Mesothelial cell of epicardium (in vitro differentiated cells): ENCODE measurements around the gene TNK2. TPM values are rescaled to one million over a fixed set of nuclear protein-coding genes. Genes with fewer than 3 reads are reported as not detected.
"Not testable (repeated sequence)": the region's sequence is repeated elsewhere in the genome, so short reads cannot be mapped to it uniquely, and the experiment has no call there.

Experiments
- DNase-seq, 2 experiments: peaks; one replicate each; pipeline ENCODE4 v3.0.0; 2021; ENCODE audit warnings: low spot score in 2 of 2; ENCODE audit not compliant: unreplicated experiment in 2 of 2
- H3K27ac Mint-ChIP-seq: 2 replicates; pipeline ENCODE4 v1.8.0; 2021; ENCODE audit warnings: mixed read lengths
- H3K27me3 Mint-ChIP-seq: 2 replicates; pipeline ENCODE4 v1.8.0; 2021; ENCODE audit warnings: low read depth, mixed read lengths
- H3K36me3 Mint-ChIP-seq: 2 replicates; pipeline ENCODE4 v1.8.0; 2021; ENCODE audit warnings: mixed read lengths
- H3K4me1 Mint-ChIP-seq: 2 replicates; pipeline ENCODE4 v1.8.0; 2021; ENCODE audit warnings: mixed read lengths
- H3K4me3 Mint-ChIP-seq: 2 replicates; pipeline ENCODE4 v1.8.0; 2021; ENCODE audit warnings: mild to moderate bottlenecking, moderate library complexity, mixed read lengths
- H3K9me3 Mint-ChIP-seq: 2 replicates; pipeline ENCODE4 v1.8.0; 2021; ENCODE audit warnings: mixed read lengths
- total RNA-seq: library from RNA; stranded (reverse); gene quantifications from 3 replicates; pipeline ENCODE4 v1.2.1, GENCODE V29; 2021
- TF ChIP-seq, protein P1 (sequence below): fragments of 200-600 bp; sonication (generic); IDR thresholded peaks from one replicate; pipeline ENCODE4 v1.5.0; 2021; ENCODE audit warnings: antibody characterized with exemption; ENCODE audit not compliant: unreplicated experiment

Gene TNK2
- 45.8 to 49.1 TPM (median 47.6 TPM) in 3 replicates for total RNA-seq

DNA sequence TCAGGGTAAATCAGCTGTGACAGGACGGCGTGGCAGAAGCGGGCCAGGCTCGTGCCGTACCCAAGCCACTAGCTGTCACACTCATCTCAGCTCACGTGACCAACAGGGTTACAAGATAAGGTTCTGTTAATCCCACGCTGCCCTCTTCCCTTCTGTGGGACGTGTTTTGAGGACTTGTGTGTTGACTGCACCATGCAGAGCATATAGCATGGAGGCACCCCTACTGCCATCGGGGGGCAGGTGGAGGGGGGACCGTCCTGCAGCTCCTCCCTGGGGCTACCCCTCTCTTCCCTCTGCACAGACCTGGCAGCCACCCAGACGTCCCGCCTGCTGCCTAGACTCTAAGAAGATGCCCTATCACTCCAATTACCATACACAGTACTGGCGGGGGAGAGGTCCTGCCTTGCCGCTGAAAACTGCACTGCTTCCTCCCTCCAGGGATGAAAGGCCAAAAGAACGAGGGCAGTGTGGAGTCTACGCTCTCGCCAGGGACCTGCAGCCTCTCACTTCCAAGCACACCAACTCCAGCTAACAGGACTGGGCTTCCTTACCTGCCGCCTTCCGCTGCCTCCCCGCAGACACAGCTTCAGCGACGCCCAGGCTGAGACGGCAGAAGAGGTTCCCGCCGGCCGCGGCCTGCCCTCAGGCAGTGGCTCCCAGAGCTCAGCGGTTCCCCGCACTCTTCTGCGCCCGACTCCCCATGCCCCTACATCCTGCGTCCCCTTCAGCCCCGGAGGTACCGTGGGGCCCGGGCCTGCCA is at the start of gene TNK2:
Gene TNK2 (minus strand): TSS at position 618 of the 760 bp plus-strand sequence. CDS start 19,963 bp downstream, outside the sequence.
- Mint-ChIP-seq H3K27me3 (peaks cover 32% of the 10 kb centered on the region), H3K9me3 (no peaks in the 10 kb centered on the region), H3K4me3 (peak within 1 kb of the TSS; percentile 80), H3K36me3 (peaks cover 5% of the 10 kb centered on the region), H3K4me1 (peaks cover 32% of the 10 kb centered on the region), H3K27ac (peak within 1 kb of the TSS; percentile 56)
- DNase-seq, result no peak
- TF ChIP-seq, protein P1, sequence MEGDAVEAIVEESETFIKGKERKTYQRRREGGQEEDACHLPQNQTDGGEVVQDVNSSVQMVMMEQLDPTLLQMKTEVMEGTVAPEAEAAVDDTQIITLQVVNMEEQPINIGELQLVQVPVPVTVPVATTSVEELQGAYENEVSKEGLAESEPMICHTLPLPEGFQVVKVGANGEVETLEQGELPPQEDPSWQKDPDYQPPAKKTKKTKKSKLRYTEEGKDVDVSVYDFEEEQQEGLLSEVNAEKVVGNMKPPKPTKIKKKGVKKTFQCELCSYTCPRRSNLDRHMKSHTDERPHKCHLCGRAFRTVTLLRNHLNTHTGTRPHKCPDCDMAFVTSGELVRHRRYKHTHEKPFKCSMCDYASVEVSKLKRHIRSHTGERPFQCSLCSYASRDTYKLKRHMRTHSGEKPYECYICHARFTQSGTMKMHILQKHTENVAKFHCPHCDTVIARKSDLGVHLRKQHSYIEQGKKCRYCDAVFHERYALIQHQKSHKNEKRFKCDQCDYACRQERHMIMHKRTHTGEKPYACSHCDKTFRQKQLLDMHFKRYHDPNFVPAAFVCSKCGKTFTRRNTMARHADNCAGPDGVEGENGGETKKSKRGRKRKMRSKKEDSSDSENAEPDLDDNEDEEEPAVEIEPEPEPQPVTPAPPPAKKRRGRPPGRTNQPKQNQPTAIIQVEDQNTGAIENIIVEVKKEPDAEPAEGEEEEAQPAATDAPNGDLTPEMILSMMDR, result no peak

DNA sequence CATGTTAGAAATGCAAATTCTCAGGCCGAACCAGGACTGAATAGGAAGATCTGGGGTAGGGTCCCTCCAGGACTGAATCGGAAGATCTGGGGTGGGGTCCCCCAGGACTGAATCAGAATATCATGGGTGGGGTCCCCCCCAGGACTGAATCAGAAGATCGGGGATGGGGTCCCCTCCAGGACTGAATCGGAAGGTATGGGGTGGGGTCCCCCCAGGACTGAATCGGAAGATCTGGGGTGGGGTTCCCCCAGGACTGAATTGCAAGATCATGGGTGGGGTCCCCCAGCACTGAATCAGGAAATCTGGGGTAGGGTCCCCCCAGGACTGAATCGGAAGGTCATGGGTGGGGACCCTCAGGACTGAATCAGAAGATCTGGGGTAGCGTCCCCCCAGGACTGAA is 48.2 kb upstream of the TNK2 start:
- H3K4me3 Mint-ChIP-seq, result no peak overlapping the region
- no peaks in the 10 kb centered on the region for H3K27me3 Mint-ChIP-seq
- H3K9me3 Mint-ChIP-seq, result no peaks in the 10 kb centered on the region

GRCh38 chr3:195955416-195955841 is 47.1 kb upstream of the TNK2 start:
- Mint-ChIP-seq H3K4me3 (peak overlapping the region; percentile 83), H3K27ac (peak overlapping the region; percentile 56)
- not testable (repeated sequence) for H3K4me1 Mint-ChIP-seq, H3K36me3 Mint-ChIP-seq, H3K9me3 Mint-ChIP-seq, H3K27me3 Mint-ChIP-seq, DNase-seq

More for the DNA sequence above, 48.2 kb upstream of the TNK2 start:
- peak in 1 of 2 experiments; percentile 29 for DNase-seq
- TF ChIP-seq, protein P1, result no peak
- H3K27ac Mint-ChIP-seq, result no peak overlapping the region
- H3K36me3 Mint-ChIP-seq, result peaks cover 13% of the 10 kb centered on the region
- H3K4me1 Mint-ChIP-seq, result peaks cover 10% of the 10 kb centered on the region

DNA sequence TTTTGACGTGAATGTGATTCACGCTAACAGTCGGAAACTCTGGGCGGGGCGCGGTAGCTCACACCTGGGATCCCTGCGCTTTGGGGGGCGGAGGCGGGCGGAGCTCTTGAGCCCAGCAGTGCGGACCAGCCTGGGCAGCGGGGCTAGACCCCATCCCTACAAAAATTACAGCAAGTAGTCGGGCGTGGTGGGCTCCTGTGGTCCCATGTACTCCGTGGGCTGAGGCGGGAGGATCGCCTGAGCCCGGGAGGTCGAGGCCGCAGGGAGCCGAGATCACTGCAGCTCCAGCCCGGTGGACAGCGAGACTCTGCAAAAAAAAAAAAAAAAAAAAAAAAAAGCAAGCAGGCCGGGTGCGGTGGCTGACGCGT is 46.4 kb upstream of the TNK2 start:
- DNase-seq, result peak in 1 of 2 experiments; percentile 58
- H3K4me1 Mint-ChIP-seq, H3K9me3 Mint-ChIP-seq, H3K36me3 Mint-ChIP-seq, H3K27me3 Mint-ChIP-seq: not testable (repeated sequence)
- Mint-ChIP-seq H3K27ac (peak overlapping the region; percentile 50), H3K4me3 (peak overlapping the region; percentile 83)

- H3K9me3 Mint-ChIP-seq, H3K27me3 Mint-ChIP-seq, H3K36me3 Mint-ChIP-seq, H3K4me1 Mint-ChIP-seq, H3K27ac Mint-ChIP-seq: not testable (repeated sequence)
- DNase-seq, result peak in 1 of 2 experiments; percentile 59
- peak overlapping the region; percentile 83 for H3K4me3 Mint-ChIP-seq
Measured at GRCh38 chr3:195954052-195954751, 45.9 kb upstream of the TNK2 start.

GRCh38 chr3:195952590-195952989 is 44.2 kb upstream of the TNK2 start:
- H3K4me3 Mint-ChIP-seq, result peak overlapping the region; percentile 48
- not testable (repeated sequence) for H3K9me3 Mint-ChIP-seq, H3K36me3 Mint-ChIP-seq

GRCh38 chr3:195951443-195952177 is 43.3 kb upstream of the TNK2 start:
- not testable (repeated sequence) for H3K4me3 Mint-ChIP-seq, H3K36me3 Mint-ChIP-seq, H3K4me1 Mint-ChIP-seq, H3K27ac Mint-ChIP-seq, DNase-seq, H3K9me3 Mint-ChIP-seq, H3K27me3 Mint-ChIP-seq

More at GRCh38 chr3:195952590-195952989, 44.2 kb upstream of the TNK2 start:
- not testable (repeated sequence) for H3K27me3 Mint-ChIP-seq, H3K4me1 Mint-ChIP-seq, DNase-seq
- peak overlapping the region; percentile 69 for H3K27ac Mint-ChIP-seq

DNA sequence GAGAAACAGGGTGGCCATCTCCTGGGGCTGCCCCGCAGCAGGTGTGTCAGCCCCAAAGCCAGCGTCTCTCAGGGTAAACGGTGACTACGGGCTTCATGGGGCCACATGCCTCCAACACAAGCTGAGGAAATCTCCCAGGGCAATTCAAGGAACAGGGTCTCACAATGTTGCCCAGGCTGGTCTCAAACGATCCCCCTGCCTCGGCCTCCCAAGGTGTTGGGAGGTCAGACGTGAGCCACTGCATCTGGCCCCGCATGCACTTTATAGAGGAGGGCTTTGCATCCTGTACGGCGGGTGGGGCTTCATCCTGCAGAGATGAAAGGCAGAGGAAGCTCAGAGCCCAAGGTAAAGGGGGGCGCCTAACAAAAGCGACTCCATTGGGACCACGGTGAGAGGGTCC is 42.4 kb upstream of the TNK2 start:
- not testable (repeated sequence) for H3K4me1 Mint-ChIP-seq, H3K27me3 Mint-ChIP-seq, H3K27ac Mint-ChIP-seq, H3K4me3 Mint-ChIP-seq, DNase-seq, H3K9me3 Mint-ChIP-seq
- H3K36me3 Mint-ChIP-seq, result peaks cover 10% of the 10 kb centered on the region

- H3K27me3 Mint-ChIP-seq, H3K4me3 Mint-ChIP-seq, DNase-seq, H3K9me3 Mint-ChIP-seq, H3K4me1 Mint-ChIP-seq, H3K27ac Mint-ChIP-seq: not testable (repeated sequence)
- H3K36me3 Mint-ChIP-seq, result peaks cover 16% of the 10 kb centered on the region
Measured at GRCh38 chr3:195950164-195950563, 41.8 kb upstream of the TNK2 start.

- not testable (repeated sequence) for H3K27me3 Mint-ChIP-seq, H3K4me3 Mint-ChIP-seq, H3K27ac Mint-ChIP-seq, DNase-seq, H3K4me1 Mint-ChIP-seq
- H3K36me3 Mint-ChIP-seq, result peaks cover 45% of the 10 kb centered on the region
- peaks cover 31% of the 10 kb centered on the region for H3K9me3 Mint-ChIP-seq
Measured at GRCh38 chr3:195946910-195947699, 38.8 kb upstream of the TNK2 start.

- not testable (repeated sequence) for H3K27me3 Mint-ChIP-seq, H3K4me1 Mint-ChIP-seq, H3K27ac Mint-ChIP-seq, H3K4me3 Mint-ChIP-seq, DNase-seq
- H3K36me3 Mint-ChIP-seq, result peaks cover 40% of the 10 kb centered on the region
- H3K9me3 Mint-ChIP-seq, result peaks cover 35% of the 10 kb centered on the region
Measured at GRCh38 chr3:195941265-195941815, 33.0 kb upstream of the TNK2 start.
